ENCODE data around the gene TRIP13. TPM values are rescaled to one million over a fixed set of nuclear protein-coding genes. Genes with fewer than 3 reads are reported as not detected.
"Not testable (repeated sequence)": the region's sequence is repeated elsewhere in the genome, so short reads cannot be mapped to it uniquely, and the experiment has no call there.

The TRIP13 gene
- total and polyA plus RNA-seq, 2 experiments from 2014 or later: 42.5 to 44.8 TPM

GRCh38 chr5:933251-933861, 40.7 kb downstream of the TRIP13 start (continued):
- TF ChIP-seq ZNF462 (CRISPR knock-in tag; IDR thresholded peaks at IDR 0.05) (no peak), EZH2phosphoT487 (IDR thresholded peaks at IDR 0.05; ENCODE audit: unreplicated experiment) (no peak), CTCF (conservative IDR thresholded peaks at IDR 0.05; ENCODE audit: low read depth in 2 of 2) (no peak)

GRCh38 chr5:933951-934350, 41.3 kb downstream of the TRIP13 start:
- not testable (repeated sequence) for ATAC-seq, H3K4me3 Mint-ChIP-seq, H3K9me3 Mint-ChIP-seq

GRCh38 chr5:934381-934967, 41.8 kb downstream of the TRIP13 start:
- not testable (repeated sequence) for H3F3A ChIP-seq (replicated peaks; ENCODE audit: low read depth)

More at GRCh38 chr5:933951-934350, 41.3 kb downstream of the TRIP13 start:
- H3K27me3 Mint-ChIP-seq (ENCODE audit: insufficient read depth, low read depth, poor library complexity); H3K27me3 ChIP-seq (ENCODE audit: insufficient read depth); H3K4me2 ChIP-seq; DNase-seq (ENCODE audit: low spot score); H3K27ac ChIP-seq (ENCODE audit: low read depth); H3F3A ChIP-seq (replicated peaks; ENCODE audit: low read depth); H3K79me2 ChIP-seq (replicated peaks; ENCODE audit: insufficient read depth); H3K36me3 ChIP-seq (ENCODE audit: insufficient read depth); H3K36me3 Mint-ChIP-seq (ENCODE audit: low read depth); H3K9me2 ChIP-seq (ENCODE audit: insufficient read depth); H3K4me1 Mint-ChIP-seq; H3K27ac Mint-ChIP-seq; H4K20me1 ChIP-seq (replicated peaks; ENCODE audit: insufficient read depth); H2AFZ ChIP-seq; H3K4me1 ChIP-seq (ENCODE audit: insufficient read depth); H3K4me3 ChIP-seq: not testable (repeated sequence)

More at GRCh38 chr5:934381-934967, 41.8 kb downstream of the TRIP13 start:
- H3K27me3 ChIP-seq (ENCODE audit: insufficient read depth); H3K4me2 ChIP-seq; H3K27ac Mint-ChIP-seq; H2AFZ ChIP-seq; DNase-seq (ENCODE audit: low spot score); H3K36me3 Mint-ChIP-seq (ENCODE audit: low read depth); H3K9me3 Mint-ChIP-seq; H3K27me3 Mint-ChIP-seq (ENCODE audit: insufficient read depth, low read depth, poor library complexity); H3K9me2 ChIP-seq (ENCODE audit: insufficient read depth); H3K4me1 Mint-ChIP-seq; H3K27ac ChIP-seq (ENCODE audit: low read depth); H3K4me3 Mint-ChIP-seq; H3K4me3 ChIP-seq; H4K20me1 ChIP-seq (replicated peaks; ENCODE audit: insufficient read depth); H3K79me2 ChIP-seq (replicated peaks; ENCODE audit: insufficient read depth); H3K4me1 ChIP-seq (ENCODE audit: insufficient read depth); ATAC-seq; H3K36me3 ChIP-seq (ENCODE audit: insufficient read depth): not testable (repeated sequence)
